ENCODE results near the gene CSNK1G2. TPM values are rescaled to one million over a fixed set of nuclear protein-coding genes. Genes with fewer than 3 reads are reported as not detected.

The CSNK1G2 gene
- polyA plus RNA-seq, 3 donors from 2014 or later: 18.0 to 35.4 (median 21.8) TPM

DNA sequence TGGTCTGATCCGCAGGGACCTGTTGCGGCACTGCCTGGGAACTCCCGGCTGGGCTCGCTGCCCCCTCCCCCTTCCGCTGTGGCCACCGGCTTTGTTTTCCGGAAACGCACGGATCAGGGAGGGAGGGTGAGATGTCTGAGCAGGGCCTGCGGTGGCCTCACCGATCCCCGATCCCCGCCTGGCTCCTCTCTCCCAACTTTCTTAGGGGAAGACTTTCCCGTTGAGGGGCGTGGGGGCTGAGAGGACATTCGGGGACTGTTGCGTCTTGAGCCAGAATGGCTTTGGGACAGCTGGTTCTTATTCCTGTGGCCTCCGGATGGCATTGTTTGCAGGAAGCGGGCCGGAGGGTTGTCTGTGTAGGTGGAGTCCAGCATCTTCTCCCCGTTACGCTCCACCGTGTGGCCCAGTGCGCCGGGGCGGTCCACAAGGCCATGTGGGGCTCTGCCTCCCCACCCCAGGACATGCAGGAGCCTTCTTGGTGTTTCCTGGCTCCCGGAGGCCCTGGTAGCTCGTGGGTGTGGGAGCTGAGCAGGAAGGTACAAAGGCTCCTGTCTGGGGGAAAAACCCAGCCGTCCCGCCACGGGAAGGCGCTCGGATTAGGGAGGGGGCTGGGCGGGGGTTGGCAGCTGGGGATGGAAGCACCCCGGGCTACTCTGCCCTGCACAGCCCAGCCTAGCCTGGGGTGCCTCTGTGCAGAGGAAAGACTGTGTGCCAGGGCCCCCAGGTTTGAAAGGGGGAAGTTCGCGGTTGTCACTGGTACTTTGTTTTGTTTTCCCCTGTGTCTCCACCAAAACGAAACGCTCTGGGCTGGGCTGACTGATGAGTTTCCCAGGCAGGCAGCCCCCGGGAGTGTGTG, 1.3 kb downstream of the CSNK1G2 start:
- H3K4me3 Mint-ChIP-seq: peak overlapping the region; percentile 92 to 97 (median 96)
- peak overlapping the region; percentile 96 to 100 (median 99) for H3K27ac Mint-ChIP-seq
- peaks cover 37 to 44% (median 44%) of the 10 kb centered on the region in 3 donors for H3K27me3 Mint-ChIP-seq (ENCODE audit: low read depth in 3 of 3)
- H3K4me1 Mint-ChIP-seq: peaks cover 30 to 40% of the 10 kb centered on the region in 2 donors
- DNase-seq: peak; percentile 86 to 93 (median 90)
- H3K9me3 Mint-ChIP-seq: no peaks in the 10 kb centered on the region
- H3K36me3 Mint-ChIP-seq: no peaks in the 10 kb centered on the region

DNA sequence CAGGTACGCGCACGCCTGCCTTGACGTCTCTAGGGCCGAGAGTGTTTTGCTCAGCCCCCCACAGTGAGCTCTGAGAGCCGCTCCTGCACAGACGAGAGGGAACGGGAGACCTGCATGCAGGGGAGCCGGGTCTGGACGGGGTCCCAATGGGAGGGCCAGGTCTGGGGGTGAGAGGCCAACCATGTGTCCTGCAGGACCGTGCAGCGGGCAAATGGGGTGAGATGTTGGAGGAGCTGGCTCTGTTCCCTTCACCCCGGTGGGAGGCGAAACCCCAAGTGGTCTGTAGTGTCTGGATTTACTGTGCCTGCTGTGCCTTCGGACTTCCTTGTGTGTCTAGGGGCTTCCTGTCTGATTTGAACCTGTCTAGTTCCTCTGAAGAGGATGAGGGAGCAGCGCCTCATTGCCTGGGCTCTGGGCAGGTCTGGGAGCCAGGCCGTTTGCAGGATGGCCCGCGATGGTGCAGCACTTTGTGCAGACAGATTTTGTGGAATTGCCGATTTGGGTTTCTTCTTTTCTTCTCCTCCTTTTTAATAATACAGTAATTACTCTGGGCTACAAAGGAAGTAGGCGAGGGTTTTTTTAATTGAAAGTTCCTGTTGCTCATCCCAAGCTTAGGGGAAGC, 2.1 kb downstream of the CSNK1G2 start:
- peak overlapping the region; percentile 92 to 97 (median 96) for H3K4me3 Mint-ChIP-seq
- H3K36me3 Mint-ChIP-seq: no peaks in the 10 kb centered on the region
- H3K9me3 Mint-ChIP-seq: no peaks in the 10 kb centered on the region
- peaks cover 37 to 44% (median 41%) of the 10 kb centered on the region in 3 donors for H3K27me3 Mint-ChIP-seq (ENCODE audit: low read depth in 3 of 3)
- H3K4me1 Mint-ChIP-seq: peaks cover 30 to 41% of the 10 kb centered on the region in 2 donors
- peak in 2 of 3 donors; percentile 36 to 47 for DNase-seq
- H3K27ac Mint-ChIP-seq: peak overlapping the region; percentile 96 to 100 (median 99)

DNA sequence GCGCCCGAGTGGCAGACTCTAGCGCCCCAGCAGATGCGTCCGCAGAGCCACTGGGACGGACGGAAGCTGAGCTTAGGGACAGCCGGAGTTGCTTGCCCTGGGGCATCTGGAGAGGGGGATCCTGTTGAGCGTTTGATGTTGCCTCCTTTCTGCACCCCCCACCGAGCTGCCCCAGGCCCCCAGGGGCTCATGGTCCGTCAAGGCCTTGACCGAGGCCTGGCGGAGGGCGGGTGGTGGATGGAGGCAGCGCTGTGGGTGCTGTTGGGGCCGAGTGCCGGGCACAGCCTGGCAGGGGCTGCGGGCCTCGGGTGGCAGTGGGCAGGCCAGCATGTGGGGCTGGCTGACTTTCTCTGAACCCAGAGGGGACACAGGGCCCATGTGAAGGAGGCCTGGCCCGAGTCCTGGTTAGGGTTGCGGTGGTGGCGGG, 2.7 kb downstream of the CSNK1G2 start:
- Mint-ChIP-seq H3K4me1 (peaks cover 33 to 43% of the 10 kb centered on the region in 2 donors), H3K4me3 (peak overlapping the region; percentile 92 to 97 (median 96))
- no peak for DNase-seq

DNA sequence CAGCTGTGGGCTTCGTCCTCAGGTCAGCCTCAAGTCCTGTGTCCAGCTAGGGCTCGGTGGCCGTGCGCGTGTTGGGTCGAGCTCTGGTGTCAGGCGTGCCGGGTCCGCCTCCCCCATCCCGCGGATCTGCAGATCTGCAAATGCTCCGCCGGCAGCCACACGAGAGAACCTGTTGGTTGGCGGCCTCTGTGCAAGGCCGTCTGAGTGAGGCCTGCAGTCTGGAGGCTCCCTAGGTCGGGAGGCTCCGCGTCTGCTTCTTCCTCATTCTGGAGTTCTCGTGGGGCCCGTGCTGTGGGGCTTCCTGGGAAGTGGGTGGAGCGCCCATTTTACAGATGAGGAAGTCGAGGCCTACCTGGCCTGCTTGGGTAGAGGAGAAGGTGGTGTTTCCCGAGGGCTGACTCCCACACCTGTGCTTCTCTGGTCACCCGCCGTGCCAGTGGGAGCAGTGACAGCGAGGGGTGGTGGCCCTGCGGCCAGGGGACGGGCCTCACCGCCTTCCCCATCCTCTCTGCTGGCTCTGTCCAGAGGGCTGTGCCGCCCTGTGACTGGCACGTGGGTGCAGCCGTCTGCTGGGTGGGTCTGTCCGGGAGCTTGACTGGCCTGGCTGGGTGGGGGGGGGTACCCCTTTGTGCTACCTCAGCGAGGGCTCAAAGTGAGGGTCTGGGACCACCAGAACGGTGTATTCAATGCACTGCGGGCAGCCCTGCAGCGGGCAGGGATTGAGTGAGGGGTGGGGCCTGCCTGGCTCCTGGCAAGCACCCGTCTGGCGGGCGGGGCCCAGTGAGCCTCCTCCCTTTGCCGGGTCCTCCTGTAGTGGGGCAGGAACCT, 3.3 kb downstream of the CSNK1G2 start:
- DNase-seq: no peak
- Mint-ChIP-seq H3K4me3 (peak overlapping the region; percentile 35 to 67 (median 46)), H3K9me3 (no peaks in the 10 kb centered on the region), H3K4me1 (peaks cover 40 to 49% of the 10 kb centered on the region in 2 donors), H3K27ac (peak overlapping the region in 4 of 6 donors; percentile 57 to 99 (median 76)), H3K36me3 (no peaks in the 10 kb centered on the region), H3K27me3 (ENCODE audit: low read depth in 3 of 3) (peaks cover 34 to 48% (median 40%) of the 10 kb centered on the region in 3 donors)

More for the DNA sequence above, 2.7 kb downstream of the CSNK1G2 start:
- Mint-ChIP-seq H3K27me3 (ENCODE audit: low read depth in 3 of 3) (peaks cover 35 to 45% (median 41%) of the 10 kb centered on the region in 3 donors), H3K36me3 (no peaks in the 10 kb centered on the region), H3K9me3 (no peaks in the 10 kb centered on the region), H3K27ac (peak overlapping the region; percentile 96 to 100 (median 99))

DNA sequence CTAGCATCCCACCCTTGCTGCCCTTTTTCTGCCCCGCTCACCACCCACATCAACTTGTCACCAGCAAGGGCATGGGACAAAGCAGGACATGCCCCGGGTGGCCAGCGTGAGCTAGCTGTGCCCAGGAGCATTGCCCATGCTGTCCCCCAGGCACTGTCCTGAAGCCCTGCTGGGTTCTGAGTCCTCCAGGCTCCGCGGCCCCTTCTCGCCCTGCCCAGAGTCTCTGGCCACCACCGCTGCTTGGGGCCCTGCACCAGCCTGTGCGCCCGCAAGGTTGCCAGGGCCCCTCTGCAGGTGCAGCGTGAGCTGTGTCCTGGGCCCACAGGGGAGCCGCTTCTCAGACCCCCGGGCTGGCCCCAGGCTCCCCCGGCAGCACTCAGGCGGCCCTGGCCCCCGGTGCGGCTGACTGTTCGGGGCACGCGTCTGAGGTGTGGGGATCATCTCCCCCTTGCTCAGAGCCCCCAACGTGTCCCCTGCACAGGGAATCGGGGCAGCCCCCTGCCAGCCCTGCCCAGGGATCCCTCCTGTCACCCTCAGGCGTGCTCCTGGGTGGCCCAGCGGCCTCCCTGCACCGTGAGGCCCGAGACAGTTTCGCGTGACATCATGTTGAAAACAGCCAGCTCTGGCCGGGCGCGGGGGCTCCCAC, 4.1 kb downstream of the CSNK1G2 start:
- DNase-seq: no peak
- Mint-ChIP-seq H3K9me3 (no peaks in the 10 kb centered on the region), H3K27ac (peak overlapping the region in 3 of 6 donors; percentile 57 to 78 (median 75)), H3K36me3 (no peaks in the 10 kb centered on the region), H3K27me3 (ENCODE audit: low read depth in 3 of 3) (peaks cover 26 to 41% (median 34%) of the 10 kb centered on the region in 3 donors), H3K4me3 (peak overlapping the region in 1 of 5 donors; percentile 26), H3K4me1 (peaks cover 37 to 43% of the 10 kb centered on the region in 2 donors)

DNA sequence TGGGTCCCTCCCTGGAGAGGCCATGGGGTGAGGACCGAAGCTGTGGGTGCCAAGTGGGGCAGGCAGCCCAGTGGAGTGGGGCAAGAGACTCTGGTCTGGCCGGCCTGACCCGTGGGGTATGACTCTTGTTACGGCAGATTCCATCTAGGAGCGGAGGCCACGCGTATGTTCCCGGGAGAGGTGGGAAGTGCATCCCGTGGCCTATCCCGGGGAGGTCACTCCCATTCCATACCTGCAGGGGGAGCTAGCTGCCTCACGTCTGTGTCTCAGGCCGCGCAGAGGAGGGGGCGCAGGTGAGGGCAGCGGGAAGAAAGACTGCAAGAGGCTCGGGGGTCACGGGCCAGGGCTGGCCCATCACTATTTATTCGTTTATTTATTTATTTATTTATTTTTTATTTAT, 4.9 kb downstream of the CSNK1G2 start:
- H3K36me3 Mint-ChIP-seq: no peaks in the 10 kb centered on the region

DNA sequence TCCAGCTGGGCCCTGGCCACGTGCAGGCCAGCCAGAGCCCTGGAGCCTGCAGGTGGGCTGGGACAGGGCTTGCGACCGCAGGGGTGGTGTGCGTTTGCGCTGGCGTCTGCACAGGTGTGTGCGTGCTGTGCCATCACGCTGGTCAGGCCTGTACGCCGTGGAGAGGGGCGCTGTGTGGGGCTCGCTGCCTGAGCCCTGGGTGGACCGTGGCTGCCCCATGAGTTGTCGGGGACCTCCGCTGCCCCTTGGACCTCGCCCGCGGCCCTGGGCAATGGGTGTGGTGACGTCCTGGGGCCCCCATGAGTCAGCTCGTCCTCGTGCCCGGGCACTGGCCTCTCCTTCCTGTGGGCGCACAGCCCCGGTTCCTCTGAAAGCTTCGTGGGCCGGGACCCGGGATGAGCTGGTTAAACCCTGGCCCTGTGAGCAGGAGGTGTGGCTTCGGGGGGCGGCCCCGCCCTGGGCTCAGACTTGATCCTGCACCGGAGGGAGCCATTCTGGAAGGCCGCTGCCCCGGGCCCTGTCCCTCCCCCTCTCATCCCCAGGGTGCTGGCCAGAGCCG, 6.8 kb downstream of the CSNK1G2 start:
- peaks cover 29 to 47% of the 10 kb centered on the region in 2 donors for H3K4me1 Mint-ChIP-seq
- peaks cover 8 to 29% (median 20%) of the 10 kb centered on the region in 3 donors for H3K27me3 Mint-ChIP-seq (ENCODE audit: low read depth in 3 of 3)
- no peak overlapping the region for H3K4me3 Mint-ChIP-seq
- no peak overlapping the region for H3K27ac Mint-ChIP-seq
- no peaks in the 10 kb centered on the region for H3K36me3 Mint-ChIP-seq
- no peaks in the 10 kb centered on the region for H3K9me3 Mint-ChIP-seq
- DNase-seq: no peak

More for the DNA sequence above, 4.9 kb downstream of the CSNK1G2 start:
- Mint-ChIP-seq H3K4me1 (peaks cover 32 to 41% of the 10 kb centered on the region in 2 donors), H3K27me3 (ENCODE audit: low read depth in 3 of 3) (peaks cover 19 to 40% (median 30%) of the 10 kb centered on the region in 3 donors), H3K27ac (peak overlapping the region; percentile 30 to 79 (median 48)), H3K9me3 (no peaks in the 10 kb centered on the region), H3K4me3 (peak overlapping the region; percentile 5 to 41 (median 20))
- peak in 1 of 3 donors; percentile 32 for DNase-seq

DNA sequence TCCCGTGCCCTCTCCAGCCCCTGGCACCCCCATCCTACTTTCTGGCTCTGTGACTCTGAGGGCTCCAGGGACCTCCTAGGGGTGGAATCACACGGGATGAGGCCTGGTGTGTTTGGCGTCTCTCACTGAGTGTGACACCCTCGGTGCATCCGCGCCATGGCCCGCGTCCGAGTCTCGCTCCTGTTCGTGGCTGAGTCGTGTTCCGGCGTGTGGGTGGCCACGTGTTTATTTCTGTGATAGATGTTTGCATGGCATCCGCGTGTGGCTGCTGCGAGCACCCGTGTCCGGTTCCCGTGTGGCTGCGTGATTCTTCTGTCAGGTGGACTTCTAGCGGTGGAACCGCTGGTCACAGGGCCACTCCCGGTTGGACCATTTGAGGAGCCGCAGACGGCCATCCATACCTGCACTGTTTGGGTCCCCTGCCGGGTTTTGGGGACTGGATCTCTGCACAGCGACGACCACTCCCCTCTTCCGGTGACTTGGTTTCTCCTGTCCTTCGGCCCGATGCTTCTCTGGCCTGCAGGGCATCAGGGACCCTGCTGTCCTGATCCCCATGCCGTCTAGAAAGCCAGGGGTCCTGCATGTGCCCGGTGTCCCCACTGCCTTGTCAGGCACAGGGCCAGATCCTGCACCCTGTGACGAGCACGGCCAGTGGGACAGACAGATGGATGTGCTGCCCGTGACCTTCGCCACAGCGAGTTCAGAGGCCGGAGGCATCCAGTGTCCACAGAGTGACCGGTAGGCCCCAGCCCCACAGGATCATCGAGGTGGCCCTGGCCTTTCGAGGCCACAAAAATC, 8.5 kb downstream of the CSNK1G2 start:
- H3K36me3 Mint-ChIP-seq: no peaks in the 10 kb centered on the region
- DNase-seq: no peak
- peaks cover 0 to 25% (median 12%) of the 10 kb centered on the region in 3 donors for H3K27me3 Mint-ChIP-seq (ENCODE audit: low read depth in 3 of 3)
- H3K4me1 Mint-ChIP-seq: peaks cover 20 to 33% of the 10 kb centered on the region in 2 donors
- H3K27ac Mint-ChIP-seq: peak overlapping the region; percentile 43 to 88 (median 71)
- H3K4me3 Mint-ChIP-seq: peak overlapping the region in 2 of 5 donors; percentile 3 to 41
- no peaks in the 10 kb centered on the region for H3K9me3 Mint-ChIP-seq

DNA sequence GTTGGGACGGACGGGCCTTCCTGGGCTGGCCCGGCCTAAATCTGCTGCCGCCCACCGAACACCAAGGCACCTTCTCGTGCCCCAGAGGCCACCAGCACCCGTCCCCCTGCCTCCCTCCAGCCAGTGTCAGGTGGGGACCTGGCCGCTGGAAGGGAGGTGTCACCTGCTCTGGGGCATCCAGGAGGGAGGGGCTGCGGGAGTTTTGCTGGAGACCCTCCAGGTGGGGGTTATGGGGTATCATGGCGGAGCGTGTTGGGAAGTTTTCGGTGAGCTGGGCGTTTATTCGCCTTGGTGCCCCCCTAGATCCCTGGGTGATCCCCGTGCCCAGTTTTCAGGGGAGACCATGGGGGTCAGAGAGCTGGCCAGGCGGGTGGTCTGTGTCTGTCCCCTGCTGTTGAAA, 9.7 kb downstream of the CSNK1G2 start:
- DNase-seq: no peak
- Mint-ChIP-seq H3K4me1 (peaks cover 19 to 30% of the 10 kb centered on the region in 2 donors), H3K9me3 (no peaks in the 10 kb centered on the region), H3K27me3 (ENCODE audit: low read depth in 3 of 3) (peaks cover 0 to 25% (median 12%) of the 10 kb centered on the region in 3 donors), H3K27ac (peak overlapping the region in 1 of 6 donors; percentile 37), H3K4me3 (no peak overlapping the region), H3K36me3 (no peaks in the 10 kb centered on the region)

DNA sequence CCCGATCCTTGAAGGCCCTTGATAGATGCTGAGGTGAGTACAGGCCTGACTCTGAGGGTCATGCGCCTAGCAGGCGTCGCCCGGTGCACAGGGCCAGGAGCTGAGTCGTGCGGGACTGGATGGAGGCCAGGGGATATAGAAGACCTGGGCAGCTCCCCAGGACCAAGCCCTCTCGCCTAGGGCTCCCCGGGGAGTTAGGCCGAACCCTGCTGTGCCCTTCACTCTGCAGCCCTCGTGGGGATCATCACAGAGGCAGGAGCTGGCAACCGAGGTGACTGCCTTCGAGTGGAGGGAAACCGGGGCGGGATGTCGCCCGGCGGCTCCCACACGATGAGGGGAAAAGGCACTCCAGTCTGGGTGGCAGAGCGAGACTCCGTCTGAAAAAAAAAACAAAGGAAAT, 11.7 kb downstream of the CSNK1G2 start:
- Mint-ChIP-seq H3K4me1 (peaks cover 20 to 30% of the 10 kb centered on the region in 2 donors), H3K27me3 (ENCODE audit: low read depth in 3 of 3) (peaks cover 0 to 23% (median 11%) of the 10 kb centered on the region in 3 donors), H3K9me3 (no peaks in the 10 kb centered on the region), H3K4me3 (no peak overlapping the region), H3K27ac (no peak overlapping the region), H3K36me3 (no peaks in the 10 kb centered on the region)
- no peak for DNase-seq

DNA sequence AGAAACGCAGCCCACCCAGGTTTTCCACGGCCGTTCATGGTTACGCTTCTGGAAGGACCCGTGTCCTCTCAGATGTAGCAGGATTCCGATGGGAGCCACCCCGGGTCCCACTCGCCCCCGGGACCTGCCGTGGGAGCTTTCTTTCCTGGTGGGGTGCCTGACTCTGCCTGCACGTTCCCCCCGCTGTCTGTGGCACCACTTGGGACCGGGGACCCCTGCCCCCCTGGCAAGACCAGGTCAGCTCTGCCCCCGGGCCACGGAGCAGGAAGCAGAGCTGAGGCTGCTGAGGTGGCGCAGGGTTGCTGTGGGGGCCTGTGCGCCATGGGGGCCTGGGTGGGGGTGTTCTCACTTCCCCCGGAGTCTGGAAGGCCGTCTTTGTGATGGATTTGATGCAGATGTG, 12.1 kb downstream of the CSNK1G2 start:
- Mint-ChIP-seq H3K4me1 (peaks cover 20 to 30% of the 10 kb centered on the region in 2 donors), H3K4me3 (no peak overlapping the region), H3K9me3 (no peaks in the 10 kb centered on the region), H3K27ac (no peak overlapping the region), H3K36me3 (no peaks in the 10 kb centered on the region), H3K27me3 (ENCODE audit: low read depth in 3 of 3) (peaks cover 0 to 23% (median 11%) of the 10 kb centered on the region in 3 donors)
- no peak for DNase-seq

Data from immature natural killer cell (primary cell).